HG03520 (cell line): Measurements from ENCODE around the gene SH3D21.

Experiments used
- ATAC-seq: cut with Tn5 transposase; IDR thresholded peaks from one replicate; pipeline ENCODE4 v1.9.1; 2021; ENCODE audit warnings: mild to moderate bottlenecking, moderate library complexity; ENCODE audit not compliant: unreplicated experiment

The SH3D21 gene

DNA sequence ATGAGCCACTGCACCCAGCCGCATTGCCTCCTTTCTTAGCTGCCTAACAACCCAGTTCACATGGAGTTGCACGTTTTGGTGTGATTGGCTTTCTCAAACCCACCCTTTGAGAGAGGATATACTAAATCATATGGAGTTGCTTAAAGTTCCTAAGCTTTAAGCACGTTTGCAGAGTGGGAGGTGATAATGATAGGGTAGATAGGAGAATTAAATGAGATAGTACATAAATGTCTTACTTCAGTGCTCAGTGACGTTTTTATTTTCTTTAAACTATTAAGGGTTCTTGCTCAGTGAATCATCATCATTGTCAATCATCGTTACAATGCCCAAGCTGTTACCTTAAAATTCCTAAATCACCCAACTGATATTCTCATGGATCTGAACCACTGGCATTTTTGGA is 2.9 kb upstream of the SH3D21 start:
- ATAC-seq = no peak

DNA sequence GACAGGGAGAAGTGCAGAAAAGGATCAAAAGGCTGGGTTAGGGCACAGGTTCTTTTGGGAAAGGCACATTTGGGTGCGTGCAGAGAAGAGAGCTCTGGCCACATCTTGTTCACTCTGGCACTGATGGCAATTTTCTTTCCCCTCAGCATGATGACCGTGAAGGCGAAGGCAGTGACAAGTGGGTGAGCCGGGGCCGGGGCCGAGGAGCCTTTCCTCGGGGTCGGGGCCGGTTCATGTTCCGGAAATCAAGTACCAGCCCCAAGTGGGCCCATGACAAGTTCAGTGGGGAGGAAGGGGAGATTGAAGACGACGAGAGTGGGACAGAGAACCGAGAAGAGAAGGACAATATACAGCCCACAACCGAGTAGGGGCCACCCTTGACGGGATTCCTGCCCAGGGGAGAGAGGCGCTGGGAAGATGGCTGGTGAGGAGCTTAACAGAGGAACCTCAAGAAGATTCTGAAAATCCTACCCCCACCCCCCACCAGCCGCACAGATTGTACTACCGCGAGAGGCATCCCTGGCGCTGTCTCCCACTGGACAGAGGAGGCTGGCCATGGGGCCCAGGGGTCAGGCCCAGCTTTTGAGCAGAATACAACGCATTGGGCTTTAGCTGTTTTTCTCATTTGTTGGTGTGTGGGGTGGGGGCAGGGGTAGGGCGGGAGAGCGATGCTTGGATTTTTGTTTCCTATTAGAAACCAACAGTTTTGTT is 2.4 kb upstream of the SH3D21 start:
- no peak for ATAC-seq

DNA sequence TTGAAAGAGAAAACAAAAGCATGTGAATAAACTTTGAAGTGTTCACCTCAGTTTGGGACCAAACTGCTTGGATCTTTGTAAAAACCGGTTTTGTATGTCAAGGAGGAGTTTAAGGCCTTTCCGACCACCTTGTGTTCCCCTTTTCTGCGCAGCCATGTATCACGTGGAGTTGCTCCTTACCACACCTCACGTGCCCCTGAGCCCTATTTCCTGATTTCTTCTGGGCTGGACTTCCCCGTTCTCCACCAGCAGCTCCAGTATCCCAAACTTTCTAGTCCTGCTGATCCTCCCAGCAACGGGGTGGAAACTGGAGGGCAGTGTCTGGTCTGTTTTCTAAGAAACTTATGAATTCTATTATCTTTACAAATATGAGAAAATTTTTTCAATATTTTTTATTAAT is 1.6 kb upstream of the SH3D21 start:
- ATAC-seq = no peak

DNA sequence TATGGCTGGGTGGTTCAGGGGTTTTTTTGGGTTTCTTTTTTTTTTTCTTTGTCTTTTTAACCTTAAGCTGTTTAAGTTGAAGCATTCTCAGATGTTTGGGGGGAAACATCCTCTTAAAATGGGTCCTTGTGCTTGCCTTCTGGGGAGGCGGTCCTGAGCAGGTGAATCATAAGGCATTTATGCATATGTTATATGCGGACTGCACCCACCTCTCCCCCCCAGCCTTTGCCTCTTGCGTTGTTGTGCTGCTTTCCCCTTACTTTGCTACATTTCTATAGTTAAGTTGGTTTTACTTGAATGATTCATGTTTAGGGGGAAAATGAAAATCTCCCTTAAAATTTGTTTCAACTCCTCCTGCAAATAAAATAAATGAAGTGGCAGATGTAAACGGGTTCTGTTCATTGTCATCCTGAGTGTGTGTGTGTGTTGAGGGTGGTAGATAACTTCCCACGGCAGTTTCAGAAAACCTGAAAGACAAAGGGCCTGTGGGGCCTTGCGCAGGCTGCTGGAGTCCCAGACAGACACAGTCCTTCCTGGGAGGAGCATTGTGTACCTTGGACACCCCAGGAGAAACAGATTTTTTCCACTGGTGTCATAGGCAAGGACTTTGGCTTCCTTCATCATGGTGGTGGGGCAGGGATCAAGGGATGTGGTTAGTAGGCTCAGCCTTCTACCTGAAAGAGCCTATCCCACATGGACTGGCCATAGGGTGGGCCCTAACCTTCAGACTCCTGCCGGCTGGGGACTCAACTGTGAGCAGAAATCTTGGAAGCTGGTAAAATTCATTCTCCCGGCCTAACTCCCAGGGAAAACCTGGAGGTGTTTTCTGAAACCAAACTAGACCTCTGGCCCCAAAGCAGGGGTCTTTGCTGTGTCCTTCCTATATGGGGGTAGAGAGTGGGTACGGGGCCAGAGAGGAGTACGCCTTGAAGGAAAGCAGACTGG is 926 bp upstream of the SH3D21 start:
- no peak for ATAC-seq

DNA sequence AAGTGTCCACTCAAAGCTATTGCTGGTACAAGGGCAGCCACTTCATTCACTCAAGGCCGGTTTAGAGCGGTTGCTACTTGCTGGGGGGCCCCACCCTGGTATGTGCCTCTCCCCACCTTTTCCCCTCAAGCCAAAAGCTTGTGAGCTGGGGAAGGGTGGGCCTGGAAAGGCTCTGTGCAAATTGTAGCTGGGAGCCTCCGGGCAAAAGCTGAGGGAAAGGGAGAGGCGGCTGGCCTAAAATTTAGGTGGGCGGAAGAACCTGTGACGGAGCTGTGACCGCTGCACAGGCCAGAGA is 306 bp upstream of the SH3D21 start:
- no peak for ATAC-seq

DNA sequence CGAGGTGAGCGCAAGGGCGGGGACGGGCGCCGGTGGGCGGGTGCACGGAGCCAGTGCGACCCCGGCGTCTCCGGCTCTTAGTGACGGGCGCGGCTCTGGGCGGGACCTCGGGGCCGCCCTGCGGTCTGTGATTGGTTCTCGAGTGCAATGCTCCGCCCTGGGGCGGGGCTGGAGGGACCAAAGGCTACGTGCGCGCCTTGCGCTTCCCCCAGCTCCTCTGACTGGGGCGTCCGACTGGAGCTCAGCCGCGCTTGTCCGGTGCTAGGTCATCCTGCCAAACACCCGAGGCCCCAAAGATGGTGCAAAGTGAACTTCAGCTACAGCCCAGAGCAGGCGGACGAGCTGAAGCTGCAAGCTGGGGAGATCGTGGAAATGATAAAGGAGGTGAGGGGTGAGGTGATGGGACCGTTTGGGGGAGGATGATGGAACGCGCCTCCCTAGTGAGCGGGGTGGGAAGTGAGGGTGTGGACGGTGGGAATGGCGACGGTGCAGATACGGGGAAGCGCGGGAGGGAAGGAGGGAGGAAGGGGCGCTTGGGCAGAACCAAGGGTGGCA is 811 bp downstream of the SH3D21 start:
- ATAC-seq = peak; percentile 97

DNA sequence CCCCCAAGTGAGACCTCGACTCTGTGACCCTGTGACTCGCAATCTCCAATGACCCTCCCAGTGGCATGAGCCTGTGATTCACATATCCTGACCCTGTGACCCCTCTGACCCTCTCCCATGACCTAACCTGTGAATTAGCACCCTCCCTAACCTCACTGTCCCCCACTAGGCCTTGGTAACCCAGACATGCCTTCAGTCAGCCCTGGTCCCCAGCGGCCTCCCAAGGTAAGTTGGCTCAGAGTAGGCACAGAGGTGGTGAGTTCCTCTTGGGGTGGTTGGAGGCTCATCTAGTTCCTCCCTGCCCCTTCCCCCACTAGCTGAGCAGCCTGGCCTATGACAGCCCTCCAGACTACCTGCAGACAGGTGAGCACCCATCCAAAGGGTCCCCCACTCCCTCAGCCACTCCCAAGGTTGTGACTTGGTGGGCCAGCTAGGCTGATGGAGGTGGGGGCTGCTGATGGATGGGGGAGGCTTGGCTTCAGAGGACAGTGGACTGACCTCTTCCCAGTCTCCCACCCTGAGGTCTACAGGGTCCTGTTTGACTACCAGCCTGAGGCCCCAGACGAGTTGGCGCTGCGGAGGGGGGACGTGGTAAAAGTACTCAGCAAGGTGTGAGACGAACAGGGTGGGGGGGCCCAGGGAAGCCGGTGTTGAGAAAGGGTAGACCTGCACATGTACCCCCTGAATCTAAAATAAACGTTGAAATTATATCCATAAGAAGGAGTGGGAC is 1.6 kb downstream of the SH3D21 start:
- no peak for ATAC-seq

DNA sequence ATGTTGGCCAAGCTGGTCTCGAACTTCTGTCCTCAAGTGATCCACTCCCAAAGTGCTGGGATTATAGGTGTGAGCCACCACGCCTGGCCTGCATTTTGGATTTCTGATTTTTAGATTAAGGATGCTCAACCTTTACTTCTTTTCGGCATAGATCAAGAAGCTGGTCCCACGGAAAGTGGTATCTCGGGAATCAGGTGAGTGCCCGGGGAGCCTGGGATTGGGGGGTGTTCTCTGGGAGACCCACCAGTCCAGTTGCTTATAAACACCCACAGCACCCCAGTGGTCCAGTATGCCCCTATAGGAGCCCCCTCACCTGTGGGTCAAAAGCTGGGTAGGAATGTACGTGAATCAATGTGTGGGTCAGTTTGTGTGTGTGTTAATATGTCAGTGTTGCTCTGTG is 3.2 kb downstream of the SH3D21 start:
- no peak for ATAC-seq

DNA sequence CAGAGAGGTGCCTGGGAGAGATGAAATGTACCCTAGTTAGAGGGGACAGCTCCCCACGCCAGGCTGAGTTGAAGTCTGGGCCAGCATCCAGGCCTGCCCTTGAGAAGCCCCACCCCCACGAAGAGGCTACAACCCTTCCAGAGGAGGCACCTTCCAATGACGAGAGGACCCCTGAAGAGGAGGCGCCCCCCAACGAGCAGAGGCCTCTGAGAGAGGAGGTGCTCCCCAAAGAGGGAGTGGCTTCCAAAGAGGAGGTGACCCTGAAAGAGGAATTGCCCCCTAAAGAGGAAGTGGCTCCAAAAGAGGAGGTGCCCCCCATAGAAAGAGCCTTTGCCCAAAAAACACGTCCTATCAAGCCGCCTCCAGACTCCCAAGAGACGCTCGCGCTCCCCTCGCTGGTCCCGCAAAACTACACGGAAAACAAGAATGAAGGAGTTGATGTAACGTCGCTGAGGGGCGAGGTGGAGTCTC is 14.2 kb downstream of the SH3D21 start:
- ATAC-seq = no peak

DNA sequence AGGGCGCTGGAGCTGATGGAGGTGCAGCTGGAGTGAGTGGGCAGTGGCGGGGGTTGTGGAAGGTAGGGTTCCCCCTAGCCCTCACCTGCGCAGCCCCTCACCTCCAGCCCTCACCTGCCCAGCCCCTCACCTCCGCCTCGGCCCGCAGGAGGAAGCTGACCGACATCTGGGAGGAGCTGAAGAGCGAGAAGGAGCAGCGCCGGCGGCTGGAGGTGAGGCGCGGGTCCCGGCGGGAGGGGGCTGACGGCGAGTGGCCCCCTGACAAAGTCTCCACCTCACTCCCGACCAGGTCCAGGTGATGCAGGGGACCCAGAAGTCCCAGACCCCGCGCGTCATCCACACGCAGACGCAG is 14.6 kb downstream of the SH3D21 start:
- ATAC-seq = no peak

DNA sequence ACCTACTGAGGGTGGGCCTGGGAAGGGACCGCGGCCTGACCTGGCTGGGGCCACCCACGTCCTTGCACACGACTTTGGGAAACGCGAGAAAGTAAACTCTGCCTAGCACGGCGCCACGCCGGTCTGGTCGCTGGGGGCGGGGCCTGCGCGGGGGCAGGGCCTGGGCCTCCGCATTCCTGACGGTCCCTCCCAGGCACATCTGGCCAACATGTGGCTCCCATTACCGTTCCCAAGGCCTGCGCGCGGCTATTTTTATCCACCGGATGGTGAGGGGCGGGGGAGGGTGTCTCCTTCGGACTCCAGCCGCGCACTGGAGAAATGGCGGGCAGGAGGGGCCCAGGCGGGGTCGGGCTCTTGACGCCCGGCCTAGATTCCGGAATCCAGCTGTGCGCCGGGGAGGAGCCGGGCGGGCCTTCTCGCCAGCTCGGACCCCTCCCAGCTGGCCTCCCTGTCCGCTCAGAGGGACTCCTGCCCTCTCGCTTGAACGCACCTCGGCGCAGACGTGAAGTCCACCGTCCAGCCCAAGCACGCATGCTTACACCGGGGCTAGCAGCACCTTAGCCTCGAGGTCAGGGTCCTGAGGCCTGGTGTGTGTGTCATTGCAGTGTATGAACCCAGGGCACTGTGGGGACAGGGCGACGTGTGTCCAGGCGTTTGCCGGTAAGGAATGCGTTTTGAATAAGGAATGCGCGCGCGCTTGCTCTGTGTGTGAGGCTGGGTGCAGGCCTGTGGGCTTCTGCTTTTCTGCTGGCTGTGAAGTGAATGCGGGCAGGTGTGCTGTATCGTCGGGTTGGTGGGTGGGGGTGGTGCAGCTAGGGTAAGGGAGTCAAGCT is 15.2 kb downstream of the SH3D21 start:
- ATAC-seq = no peak

DNA sequence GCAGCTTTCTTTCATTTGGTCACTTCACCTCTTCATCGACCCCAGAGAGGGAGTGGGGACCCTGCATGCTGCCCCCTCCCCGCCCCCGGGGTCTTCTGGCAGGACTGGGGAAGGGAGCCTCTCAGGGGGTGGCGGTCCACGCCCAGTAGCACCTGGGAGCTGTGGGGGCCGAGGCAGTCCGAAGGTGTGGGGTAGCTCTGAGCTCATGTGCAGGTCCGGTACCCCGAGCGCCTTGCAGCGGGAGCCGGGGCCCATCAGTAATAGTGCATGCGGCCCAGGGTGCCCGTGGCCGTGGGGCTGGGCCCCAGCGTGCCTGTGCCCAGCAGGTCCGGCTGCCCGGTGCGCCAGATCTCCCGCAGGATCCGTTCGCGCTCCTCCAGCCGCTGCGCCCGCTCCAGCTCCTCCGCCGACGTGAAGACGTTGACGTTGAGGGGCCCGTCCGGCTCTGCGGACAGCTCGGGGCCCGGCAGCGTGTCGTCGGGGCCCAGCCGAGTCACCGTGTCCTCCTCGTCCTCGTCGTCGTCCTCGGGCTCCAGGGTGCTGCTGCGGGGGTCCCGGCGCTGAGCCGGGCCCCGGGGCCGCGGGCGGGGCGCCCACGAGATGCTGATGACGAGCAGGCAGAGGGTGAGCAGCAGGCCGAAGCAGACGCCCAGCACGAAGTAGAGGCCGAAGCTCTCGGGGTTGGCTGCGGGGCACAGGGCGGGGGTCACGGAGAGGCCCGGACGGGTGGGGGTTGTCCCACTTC is 16.0 kb downstream of the SH3D21 start:
- ATAC-seq = no peak

DNA sequence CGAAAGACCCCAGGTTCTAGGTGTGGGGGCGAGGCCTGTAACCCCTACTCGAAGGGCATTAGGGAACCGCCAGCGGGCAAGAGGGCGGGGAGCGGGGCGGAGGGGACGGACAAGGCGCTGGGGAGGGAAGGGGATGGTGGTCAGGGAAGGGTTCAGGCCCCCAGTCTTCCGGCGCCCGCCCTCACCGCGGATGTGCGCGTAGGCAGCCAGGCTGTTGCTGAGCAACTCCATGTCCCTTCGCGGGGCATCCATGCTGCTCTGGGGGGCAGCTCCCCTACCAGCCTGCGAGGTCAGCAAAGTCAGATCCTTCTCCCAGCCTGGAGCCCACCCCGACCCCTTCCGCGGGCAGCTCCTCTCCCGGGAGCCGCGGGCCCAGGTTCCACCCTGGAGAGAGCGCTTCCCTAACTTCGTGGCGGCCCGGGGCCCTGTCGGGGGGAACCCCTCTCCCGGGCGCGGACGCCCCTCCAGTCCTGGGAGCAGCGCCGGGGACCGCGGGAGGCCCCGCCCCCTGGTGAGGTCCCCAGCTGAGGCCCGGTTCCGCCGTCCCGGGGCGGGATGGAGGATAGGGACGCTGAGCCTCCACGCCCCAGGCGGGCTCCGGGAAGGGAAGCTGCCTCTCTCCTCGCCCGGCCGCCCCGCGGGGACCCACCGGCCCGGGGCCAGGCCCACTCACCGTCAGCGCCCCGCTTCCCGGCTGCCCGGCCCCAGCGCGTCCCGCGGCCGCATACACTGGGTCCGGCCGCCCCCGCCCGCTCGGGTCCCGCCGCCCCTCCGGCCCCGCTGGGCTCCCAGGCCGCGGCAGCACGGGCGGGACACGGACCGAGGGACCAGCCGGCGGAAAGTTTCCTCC is 16.8 kb downstream of the SH3D21 start:
- ATAC-seq = no peak

DNA sequence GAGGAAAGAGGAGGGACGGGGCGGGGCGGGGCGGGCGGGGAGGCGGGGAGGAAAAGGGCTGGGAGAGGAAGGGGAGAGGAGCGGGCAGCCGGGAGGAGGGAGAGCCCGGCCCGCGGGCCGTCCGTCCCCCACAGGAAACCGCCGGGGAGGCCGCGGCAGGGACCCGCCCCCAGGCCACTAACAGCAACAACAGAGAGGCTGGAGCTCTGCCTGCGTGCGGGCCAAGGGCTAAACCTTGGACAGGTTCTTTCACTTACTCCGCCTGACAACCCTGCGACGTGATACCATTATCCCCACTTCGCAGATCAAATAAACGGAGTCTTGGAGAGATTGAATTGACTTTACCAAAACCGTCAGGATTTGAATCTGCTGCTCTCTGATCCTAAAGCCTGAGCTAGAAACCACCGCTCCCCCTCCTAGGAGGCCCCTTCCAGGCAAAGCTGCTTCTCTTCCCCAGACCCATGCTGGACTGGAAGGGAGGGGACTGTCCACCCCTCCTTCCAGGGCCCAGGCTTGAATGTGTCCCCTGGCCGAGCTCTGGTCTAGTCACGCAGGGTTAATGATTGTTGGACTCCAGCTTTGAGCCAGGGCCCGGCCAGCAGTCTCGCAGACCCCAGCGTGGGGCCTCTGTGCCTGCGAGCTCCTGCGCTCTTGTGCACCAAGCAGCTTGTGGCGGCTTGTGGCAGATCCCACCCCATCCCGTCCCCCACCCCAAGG is 17.6 kb downstream of the SH3D21 start, which contains the start of gene EVA1B:
TSS of gene EVA1B (minus strand) at position 10 of the 717 bp plus-strand sequence. CDS start 608 bp downstream, outside the sequence.
- ATAC-seq = no peak

DNA sequence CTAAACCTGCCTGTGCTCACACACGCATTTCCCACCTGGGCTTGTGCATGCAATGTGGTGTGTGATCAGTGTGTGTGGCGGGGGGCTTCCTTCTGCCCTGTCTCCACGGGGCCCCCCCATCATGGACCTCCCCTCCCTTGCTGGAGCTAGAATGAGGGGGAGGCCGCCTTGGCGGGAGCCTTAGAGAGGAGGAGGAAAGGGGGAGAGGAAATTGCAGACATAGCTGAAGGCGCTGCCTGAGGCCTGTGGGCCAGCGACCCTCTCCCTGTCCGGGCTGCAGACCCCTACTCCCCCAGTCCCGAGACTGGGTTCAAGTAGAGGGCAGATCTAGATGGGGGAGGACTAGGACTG is 18.2 kb downstream of the SH3D21 start:
- no peak for ATAC-seq

DNA sequence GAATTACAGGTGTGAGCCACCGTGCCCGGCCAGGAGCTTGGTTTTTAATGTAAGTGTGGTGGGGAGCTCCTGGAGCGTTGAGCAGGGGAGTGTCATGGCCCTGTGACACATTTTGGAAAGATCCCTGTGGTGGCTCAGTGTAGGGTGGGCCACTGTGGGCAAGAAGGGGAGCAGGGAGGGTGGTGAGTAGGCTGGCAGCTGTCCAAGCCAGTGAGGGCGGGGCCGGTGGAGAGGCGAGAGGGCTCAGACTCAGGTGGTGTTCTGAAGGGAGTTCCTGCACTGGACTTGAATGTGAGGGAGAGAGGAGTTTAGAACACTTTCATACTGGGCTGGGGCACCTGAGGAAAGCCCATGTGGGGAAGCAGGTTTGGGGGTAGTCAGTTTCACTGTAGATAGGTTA is 20.3 kb downstream of the SH3D21 start:
- ATAC-seq = no peak

DNA sequence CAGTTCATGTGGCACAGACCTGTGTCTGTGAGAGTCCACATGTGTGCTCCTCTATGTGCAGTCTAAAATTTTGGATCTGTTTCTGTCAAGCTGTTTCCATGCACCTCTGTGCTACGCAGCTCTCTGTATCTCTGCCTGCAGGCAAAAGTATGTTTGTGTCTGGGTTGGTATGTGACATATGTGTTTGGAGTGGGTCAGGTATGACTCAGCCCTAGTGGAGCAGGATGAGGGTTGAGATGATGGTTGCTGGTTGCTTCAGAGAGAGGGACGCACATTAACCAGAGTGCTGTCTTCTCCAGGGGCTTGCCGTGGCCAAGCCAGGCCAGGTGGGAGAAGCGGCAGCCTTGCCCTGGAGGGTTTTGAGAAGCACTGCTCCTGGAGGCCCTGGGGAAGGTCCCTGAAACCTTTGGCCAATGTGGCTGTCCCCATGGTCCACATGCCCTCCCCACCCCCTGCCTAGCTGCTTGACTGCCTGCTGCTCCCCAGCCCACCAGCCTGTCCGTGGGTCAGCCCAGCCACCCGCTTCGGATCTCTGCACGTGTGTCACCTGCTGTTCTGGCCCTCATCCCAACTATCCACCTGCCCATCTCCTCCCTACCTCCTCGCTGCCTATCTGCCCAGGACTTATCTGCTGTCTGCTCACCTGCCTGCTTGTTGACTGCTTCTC is 21.4 kb downstream of the SH3D21 start:
- no peak for ATAC-seq

DNA sequence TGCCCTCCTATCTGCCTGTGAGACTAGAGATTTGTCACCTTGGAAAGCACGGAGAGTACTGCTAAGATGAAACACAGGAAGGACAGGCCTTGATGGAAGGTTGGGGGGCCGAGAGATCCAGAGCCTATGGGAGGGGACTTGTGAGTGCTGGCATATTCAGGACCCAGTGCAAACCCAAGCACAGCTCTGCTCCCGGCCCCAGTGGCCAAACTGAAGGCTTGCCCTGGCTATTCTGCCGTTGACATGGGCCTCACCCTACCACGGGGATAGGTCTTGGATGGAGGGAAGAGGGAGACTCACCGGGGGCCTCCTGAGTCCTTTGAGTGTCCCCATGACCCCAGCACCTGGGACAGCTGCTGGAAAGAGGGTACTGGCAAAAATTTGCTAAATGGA is 21.9 kb downstream of the SH3D21 start:
- no peak for ATAC-seq
